GM21619 (cell line): ENCODE data around the gene EPB41.
A peak's percentile ranks its signal among the peaks of the same experiment; 100 is the strongest.
"Not testable (repeated sequence)": the region's sequence is repeated elsewhere in the genome, so short reads cannot be mapped to it uniquely, and the experiment has no call there.

ENCODE experiments used
- ATAC-seq: cut with Tn5 transposase; IDR thresholded peaks from one replicate; pipeline ENCODE4 v1.9.1; 2021; ENCODE audit not compliant: unreplicated experiment

Gene EPB41

DNA sequence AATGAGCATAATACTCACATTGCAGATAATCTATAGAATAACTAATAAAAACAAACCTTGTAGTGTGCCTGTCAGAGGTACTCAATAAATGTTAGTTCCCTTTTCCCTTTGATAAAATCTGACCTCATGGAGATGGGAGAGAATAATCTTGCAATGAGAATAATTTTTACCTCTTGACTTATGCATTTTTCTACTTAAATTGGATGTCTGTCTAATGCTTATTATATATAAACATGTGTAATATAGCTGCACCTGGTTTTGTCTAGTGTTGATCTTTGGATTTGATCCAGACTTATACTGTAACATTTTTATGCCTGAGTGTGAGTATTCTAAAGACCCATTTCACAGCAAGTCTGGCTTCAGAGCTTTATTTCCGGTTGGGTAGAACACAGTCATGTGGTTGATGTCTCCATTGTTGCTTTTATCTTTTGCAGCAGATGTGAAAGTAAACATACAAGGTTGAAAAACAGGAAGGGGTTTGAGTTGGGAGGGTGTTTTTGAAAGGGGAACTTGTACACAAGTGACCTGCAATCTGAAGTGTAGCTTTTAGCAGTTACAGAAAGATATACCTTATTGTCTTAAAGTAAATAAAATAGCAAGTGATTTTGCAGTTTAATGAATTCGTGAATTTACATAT lies 12.4 kb downstream of the EPB41 start:
- peak; percentile 87 for ATAC-seq

DNA sequence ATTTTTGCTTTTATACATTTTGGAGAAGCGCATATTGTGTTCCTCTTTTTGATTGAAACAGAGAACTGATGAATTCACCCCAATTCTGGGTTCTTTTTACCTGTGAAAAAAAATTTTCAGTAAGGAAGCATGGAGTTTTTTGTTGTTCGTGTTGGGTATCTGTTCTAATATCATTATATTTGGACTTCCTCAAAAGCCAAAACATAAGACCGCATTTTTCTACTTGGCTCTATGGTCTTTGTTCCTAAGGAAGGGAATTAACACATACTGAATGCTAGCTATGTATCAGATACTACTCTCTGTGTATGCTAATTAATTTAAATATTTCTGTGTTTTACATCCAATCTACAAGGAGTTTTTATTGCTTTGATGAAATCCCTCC lies 12.9 kb downstream of the EPB41 start:
- ATAC-seq = peak; percentile 14

DNA sequence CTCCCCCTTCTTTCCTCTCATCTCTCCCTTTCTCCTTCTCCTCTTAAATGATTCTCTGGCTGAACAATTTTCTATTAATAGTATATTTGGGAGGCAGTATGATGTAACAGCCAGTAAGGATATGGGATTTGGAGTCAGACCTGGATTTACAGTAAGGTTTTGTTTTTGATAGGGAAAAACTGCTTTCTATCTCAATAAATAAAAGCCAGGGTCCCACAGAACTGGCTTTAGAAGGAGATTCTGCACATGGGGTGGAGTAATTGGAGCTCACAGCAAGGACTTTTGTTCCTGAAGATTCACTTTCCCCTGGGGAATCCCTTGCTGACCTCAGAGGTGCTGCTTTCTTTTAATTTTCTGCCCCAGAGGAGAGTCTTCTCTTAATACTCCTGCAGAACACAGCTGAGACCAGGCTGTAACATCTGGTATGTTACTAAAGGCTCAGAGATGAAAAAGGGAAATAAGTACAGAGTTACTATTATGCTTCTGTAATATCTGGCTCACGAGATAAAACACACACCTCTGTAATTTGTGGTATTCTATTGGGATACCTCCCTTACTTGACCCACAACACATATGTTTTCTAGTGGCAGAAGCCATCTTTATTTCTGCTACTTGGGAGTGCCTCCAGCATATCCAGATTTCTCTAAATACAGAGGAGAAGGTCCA lies 13.4 kb downstream of the EPB41 start:
- no peak for ATAC-seq

DNA sequence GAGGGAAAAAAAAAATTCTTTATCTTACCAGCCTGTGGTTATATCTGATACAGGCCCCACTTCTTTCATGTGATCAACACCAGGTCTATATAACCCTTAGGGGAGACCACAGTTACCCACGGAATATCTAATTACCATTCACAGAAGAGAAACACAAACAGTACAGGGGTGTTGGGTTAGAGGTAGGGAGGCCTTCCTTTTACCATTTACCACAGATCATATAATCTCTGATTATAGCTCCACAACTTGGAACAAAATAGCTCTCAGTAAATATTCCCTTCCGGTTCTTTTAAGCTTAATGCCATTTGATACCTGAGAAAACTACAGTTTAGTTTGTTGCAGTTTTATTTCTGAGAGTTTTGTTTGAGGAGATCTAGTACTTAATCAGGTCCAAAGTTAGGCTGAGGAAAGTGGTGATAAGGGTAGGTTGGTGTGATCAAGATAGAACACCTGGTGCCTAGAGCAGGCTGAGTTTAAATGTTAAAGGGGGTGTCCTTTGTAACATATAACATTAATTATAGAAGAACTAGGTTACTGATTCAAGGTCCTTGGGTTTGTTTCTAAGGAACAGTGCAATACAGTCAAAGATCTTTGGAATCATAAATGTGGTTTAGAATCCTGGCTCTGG lies 14.1 kb downstream of the EPB41 start:
- ATAC-seq = no peak

DNA sequence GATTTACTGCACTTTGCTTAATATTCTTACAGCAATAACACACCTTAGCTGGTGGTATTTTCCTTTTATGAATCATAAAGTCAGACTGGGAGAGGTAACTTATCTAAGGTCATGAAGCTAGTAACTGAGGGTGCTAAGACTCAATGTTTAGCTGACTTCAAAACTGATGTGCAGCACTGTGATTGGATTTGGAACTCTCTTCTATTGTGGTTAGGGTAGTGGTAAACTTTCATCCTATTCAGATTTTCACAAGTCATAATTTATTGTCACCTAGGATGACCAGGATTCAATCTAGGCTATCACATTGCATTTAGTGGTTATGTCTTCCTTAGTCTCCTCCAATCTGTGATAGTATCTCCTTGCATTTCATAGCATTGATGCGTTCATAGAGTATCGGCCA lies 18.9 kb downstream of the EPB41 start:
- ATAC-seq = no peak

DNA sequence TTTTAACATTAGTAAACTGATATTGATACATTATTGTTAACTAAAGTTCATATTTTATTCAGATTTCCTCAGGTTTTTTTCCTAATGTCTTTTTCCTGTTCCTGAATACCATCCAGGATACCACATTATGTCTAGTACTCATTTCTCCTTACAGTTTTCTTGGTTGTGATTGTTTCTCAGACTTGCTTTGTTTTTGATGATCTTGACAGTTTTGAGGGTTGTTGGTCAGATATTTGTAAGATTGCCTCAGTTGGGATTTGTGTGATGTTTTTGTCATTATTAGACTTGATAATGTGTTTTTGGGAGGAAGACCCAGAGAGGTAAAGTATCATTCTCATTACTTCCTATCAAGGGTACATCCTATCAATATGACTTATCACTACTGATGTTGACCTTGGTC lies 19.5 kb downstream of the EPB41 start:
- ATAC-seq = no peak

DNA sequence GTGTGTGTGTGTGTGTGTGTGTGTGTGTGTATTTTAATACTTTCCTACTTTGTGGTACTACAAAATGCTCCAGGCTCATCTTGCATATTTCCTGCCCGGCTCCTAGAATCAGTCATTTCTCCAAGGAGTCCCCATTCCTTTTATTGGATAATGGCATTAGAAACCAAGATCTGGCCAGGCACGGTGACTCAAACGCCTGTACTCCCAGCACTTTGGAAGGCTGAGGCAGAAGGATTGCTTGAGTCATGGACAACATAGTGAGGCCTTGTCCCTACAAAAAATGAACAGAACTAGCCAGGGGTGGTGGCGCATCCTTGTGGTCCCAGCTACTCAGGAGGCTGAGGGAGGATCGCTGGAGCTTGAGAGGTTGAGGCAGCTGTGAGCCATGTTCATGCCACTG lies 20.3 kb downstream of the EPB41 start:
- no peak for ATAC-seq

DNA sequence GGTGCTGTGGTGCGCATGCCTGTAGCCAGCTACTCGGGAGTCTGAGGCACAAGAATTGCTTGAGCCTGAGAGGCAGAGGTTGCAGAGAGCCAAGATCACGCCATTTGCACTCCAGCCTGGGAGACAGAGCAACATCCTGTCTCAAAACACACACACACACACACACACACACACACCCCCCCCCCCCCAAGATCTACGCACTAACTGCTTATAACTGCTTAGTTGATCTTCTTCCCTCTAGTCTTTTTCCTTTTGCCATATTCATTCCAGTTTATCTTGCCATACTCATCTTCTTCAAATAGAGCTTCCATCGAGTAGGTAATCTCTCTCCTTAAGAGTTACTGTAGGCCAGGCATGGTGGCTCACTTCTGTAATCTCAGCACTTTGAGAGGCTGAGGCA lies 20.9 kb downstream of the EPB41 start:
- no peak for ATAC-seq

DNA sequence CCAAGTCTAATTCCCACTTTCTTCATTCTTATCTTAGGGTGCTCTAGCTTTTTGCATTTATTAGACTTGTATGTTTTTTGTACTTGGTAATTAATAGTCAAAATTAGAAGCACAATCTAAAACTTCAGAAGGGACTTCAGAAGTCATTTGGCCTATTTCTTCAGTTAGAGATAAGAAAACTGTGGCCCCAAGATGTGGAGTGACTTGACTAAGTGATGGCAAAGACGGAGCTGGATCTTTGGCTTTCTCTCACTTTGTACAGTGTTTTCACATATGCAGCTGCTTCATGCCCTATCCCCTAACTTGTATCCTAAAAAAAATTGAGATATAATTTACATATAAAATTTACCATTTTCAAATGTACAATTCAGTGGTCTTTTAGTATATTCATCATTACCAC lies 21.7 kb downstream of the EPB41 start:
- no peak for ATAC-seq

DNA sequence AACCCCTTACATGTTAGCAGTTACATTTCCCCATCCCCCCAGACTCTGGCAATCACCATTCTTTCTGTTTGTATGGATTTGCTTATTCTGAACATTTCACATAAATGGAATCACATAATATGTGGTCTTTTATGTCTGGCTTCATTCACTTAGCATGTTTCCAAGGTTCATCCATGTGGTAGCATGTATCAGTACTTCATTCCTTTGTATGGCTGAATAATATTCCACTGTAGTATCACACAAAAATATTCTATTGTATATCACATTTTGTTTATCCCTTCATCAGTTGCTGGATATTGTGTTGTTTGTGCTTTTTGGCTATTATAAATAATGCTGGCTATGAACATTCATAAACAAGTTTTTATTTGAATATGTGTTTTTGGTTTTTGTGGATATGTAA lies 22.2 kb downstream of the EPB41 start:
- no peak for ATAC-seq

DNA sequence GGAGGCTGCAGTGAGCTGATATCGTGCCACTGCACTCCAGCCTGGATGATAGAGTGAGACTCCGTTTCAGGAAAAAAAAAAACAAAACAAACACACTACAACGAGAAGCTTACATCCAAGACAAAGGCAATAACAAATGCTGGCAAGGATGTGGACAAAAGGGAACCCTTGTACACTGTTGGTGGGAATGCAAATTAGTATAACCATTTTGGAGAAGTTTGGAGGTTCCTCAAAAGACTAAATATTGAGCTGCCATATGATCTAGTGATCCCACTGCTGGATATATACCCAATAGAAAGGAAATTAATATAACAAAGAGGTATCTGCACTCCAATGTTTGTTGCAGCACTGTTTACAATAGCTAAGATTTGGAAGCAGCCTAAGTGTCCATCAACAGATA lies 29.2 kb downstream of the EPB41 start:
- ATAC-seq = not testable (repeated sequence)

DNA sequence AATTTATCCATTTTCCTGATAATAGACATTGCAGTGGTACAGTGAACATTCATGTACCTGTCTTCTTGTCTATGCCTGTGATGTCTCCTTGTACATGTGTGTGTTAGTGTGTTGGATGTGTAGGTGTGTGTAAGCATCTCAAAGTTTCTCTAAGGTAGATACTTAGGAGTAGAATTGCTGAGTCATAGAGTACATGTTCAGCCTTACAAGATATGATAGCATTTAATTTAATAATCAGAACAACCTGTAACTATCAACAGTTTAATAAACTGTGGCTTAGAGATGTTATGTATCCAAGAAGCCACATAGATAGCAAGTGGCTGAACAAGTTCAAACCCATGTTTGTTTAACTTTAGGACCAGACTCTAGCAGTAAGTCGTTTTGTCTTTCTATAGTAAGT lies 35.6 kb downstream of the EPB41 start:
- no peak for ATAC-seq

DNA sequence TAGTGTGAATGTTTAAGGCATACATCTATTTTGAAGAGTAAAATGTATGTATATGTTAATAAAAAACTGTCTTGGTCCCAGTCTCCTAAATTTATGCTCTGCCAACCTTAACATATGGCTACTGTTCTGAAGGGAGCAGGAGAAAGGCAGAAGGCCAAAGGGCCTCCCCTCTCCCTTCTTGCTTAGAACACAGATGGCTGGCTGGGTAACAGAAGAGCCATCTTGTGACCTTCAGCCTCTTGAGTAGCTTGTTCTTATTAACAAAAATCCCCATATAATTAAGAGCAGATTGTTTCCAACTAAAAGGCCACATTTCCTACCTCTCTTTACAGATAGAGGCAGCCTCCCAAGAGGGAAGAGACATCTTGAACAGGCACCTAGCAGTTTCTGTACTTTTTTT lies 36.1 kb downstream of the EPB41 start:
- ATAC-seq = no peak

DNA sequence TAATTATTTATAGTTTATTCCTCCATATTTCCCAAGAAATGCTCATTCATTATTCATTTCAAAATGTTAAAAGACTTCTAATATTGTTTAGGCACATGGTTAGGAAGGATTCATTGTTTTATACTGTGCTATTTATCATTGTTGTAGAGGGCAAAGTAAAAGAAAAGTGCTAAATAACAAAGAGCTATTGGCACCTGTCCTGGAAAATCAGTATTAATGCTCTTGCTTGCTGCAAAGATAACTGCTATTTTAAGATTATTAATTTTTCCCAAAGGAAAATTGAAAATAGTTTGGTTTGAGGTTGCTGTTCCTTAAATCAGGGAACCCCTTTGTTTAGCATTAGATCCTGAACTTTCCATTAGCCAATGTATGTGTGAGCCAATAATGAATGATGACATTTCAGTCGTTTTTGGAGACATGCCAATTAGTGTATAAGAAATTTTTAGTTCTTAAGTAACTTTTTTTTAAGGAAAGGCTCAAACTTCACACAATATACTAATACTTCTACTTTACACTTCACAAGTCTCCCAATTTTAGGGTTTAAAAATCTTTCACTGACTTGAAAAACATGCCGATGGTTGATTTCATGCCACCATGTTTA lies 39.9 kb downstream of the EPB41 start:
- ATAC-seq = no peak

DNA sequence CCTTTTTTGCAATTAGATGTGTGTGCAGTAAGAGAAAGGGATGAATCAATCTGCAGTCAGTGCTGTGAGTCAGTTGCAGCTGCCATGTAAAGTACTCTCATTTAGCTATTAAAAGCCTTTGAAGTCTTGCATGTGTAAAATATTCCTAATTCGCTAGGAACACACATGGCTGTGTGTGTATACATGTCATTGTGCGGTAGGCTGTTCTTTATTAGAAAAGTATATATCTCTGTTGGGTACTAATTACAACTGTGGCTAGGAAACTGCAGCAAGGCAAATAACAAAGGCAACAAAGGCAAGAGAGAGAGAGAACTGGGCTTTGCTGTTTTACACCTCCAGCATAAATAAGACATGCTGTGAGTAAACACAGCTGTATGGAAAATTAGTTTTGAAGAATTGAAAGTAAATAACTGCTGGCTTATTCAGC lies 41.7 kb downstream of the EPB41 start:
- ATAC-seq = no peak

DNA sequence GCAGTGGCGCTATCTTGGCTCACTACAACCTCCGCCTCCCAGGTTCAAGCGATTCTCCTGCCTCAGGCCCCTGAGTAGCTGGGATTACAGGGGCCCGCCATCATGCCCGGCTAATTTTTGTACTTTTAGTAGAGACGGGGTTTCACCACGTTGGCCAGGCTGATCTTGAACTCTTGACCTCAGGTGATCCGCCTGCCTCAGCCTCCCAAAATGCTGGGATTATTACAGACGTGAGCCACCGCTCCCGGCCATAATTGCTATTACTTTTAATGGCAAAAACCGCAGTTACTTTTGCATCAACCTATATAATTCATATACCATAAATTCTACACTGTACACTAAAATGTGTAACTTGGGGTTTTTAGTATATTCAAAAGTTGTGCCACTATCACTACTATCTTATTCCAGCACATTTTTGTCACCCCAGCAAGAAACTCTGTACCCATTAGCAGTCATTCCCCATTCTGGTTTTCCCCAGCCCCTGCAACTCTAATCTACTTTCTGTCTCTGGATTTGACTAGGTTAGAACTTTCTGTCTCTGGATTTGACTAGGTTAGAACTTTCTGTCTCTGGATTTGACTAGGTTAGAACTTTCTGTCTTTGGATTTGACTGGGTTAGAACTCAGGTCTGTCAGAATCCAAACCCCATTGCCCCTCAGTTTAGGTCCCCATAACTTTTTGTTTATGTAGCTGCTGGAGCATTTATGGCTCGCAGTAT lies 47.9 kb downstream of the EPB41 start:
- ATAC-seq = not testable (repeated sequence)

DNA sequence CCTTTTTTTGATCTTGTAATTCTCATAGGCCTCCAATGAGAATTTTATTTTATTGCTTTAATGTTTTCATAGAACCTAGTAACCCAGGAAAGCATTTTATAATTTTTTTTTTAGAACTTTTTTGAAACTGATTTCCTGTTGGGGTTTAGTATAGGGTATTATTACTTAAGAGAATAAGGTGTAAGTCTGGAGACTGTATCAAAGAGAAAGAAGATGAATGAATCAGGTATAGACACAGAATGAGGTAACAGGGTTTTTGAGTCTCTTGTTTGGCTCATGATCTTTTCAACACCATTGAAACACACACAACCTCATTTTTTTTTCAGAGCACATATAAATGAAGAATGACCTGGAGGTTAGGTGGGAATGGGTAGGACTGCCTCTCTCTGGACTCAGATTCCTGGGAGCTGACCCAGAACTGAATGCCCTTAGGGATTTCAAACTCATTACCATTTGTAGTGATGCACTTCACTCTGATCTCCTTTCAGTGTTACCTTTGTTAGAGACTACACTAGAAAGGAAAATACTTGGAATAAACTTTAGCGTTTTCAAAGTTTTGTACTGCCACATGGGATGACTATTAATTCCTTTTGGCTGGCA lies 51.0 kb downstream of the EPB41 start:
- ATAC-seq = no peak

DNA sequence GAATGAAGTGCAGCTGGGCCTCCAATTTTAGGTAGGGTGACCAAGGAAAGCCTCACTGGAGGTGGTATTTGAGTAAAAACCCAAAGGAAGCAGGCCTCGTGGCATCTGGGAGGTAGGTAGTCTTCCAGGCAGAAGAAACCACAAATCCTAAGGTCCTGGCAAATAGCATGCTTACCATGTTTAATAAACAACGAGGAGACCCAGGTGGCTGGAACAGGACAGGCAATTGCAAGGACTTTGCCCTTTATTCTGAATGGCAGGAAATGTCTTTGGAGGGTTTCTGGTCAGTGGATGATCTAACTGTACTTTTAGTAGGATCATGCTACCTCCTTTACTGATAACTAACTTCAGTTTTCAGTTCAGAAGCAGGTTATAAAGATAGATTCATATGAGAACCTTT lies 52.2 kb downstream of the EPB41 start:
- no peak for ATAC-seq

DNA sequence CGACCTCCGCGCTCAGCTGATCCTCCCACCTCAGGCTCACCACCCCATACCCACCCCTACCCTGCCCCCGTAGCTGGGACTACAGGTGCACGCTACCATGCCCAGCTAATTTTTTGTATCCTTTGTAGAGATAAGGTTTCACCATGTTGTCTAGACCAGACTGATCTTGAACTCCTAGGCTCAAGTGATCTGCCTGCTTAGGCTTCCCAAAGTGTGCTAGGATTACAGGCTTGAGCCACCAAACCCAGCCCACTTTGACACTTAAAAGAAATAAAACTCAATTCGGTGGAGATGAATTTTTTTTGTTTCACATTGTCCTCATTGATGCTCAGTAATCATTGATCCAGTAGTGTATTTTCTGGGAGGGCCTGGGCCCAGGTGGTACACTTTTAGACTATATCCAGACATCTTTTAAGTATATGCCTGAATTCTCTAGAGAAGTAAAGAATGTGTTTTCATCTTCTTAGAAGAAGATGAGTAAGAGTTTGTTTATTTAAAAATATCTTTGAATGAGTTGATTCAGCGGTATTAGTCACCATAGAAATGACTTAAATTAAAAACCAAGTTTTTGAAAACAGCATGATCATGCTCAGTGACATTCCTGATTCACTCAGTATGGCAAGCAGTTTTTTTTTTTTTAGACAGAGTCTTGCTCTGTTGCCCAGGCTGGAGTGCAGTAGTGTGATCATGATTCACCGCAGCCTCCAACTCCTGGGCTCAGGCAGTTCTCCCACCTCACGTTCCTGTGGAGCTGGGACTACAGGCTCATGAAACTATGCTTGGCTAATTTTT lies 57.8 kb downstream of the EPB41 start:
- ATAC-seq = no peak
